SK-N-MC (cell line): ENCODE measurements around the gene AKAP6.

Experiments
- EZH2 ChIP-seq: fragments of 200-600 bp; sonication (generic); IDR thresholded peaks from one replicate; pipeline ENCODE4 v1.6.1; 2017; ENCODE audit warnings: antibody characterized with exemption
- POLR2AphosphoS5 ChIP-seq: IDR thresholded peaks from 2 replicates; pipeline ENCODE4 v1.6.1; 2012; ENCODE audit warnings: mild to moderate bottlenecking, low read depth, low read length, borderline replicate concordance

DNA sequence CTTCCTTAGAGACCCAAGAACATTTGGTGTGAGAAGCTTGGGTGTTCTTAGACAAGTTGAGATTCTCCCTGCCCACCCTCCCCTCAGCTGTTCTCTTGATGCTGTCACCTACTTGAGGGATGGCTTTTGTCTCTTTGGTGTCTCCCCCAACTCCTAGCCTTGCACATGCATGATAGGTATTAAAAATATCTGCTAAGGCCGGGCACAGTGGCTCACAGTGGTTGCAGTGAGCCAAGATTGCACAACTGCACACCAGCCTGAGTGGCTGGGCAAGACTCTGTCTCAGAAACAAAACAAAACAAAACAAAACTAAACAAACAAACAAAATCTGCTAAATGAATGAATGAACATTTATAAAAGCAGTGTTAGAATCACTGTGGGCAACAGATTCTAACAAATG lies 261.1 kb downstream of the AKAP6 start:
- TF ChIP-seq EZH2 (no peak), POLR2AphosphoS5 (no peak)
